ENCODE measurements around the gene TPSAB1.

GRCh38 chr16:1259760-1260068, 19.2 kb downstream of the TPSAB1 start:
- TF ChIP-seq, protein P1, sequence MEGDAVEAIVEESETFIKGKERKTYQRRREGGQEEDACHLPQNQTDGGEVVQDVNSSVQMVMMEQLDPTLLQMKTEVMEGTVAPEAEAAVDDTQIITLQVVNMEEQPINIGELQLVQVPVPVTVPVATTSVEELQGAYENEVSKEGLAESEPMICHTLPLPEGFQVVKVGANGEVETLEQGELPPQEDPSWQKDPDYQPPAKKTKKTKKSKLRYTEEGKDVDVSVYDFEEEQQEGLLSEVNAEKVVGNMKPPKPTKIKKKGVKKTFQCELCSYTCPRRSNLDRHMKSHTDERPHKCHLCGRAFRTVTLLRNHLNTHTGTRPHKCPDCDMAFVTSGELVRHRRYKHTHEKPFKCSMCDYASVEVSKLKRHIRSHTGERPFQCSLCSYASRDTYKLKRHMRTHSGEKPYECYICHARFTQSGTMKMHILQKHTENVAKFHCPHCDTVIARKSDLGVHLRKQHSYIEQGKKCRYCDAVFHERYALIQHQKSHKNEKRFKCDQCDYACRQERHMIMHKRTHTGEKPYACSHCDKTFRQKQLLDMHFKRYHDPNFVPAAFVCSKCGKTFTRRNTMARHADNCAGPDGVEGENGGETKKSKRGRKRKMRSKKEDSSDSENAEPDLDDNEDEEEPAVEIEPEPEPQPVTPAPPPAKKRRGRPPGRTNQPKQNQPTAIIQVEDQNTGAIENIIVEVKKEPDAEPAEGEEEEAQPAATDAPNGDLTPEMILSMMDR (IDR thresholded peaks at IDR 0.05) = no peak
- TF ChIP-seq POLR2A (IDR thresholded peaks at IDR 0.05) = no peak
- no peak for TF ChIP-seq EP300 (IDR thresholded peaks at IDR 0.05)

All from ovary (tissue), 3 donors.